ENCODE measurements around the gene RALGPS1.
A peak's percentile ranks its signal among the peaks of the same experiment; 100 is the strongest.

Gene RALGPS1

GRCh38 chr9:127079446-127080140 lies 165.0 kb downstream of the RALGPS1 start:
- peak; percentile 56 for DNase-seq (ENCODE audit: low spot score)

- DNase-seq (ENCODE audit: low spot score) = peak; percentile 4
Observed at GRCh38 chr9:127081250-127082185, 166.9 kb downstream of the RALGPS1 start.

GRCh38 chr9:127083138-127083980 lies 168.8 kb downstream of the RALGPS1 start:
- DNase-seq (ENCODE audit: low spot score) = peak; percentile 38

GRCh38 chr9:127084076-127085039 lies 169.8 kb downstream of the RALGPS1 start:
- DNase-seq (ENCODE audit: low spot score) = peak; percentile 57

- DNase-seq (ENCODE audit: low spot score) = peak; percentile 15
Observed at GRCh38 chr9:127085186-127085585, 170.6 kb downstream of the RALGPS1 start.

- no peak for DNase-seq (ENCODE audit: low spot score)
Observed at GRCh38 chr9:127086771-127087170, 172.2 kb downstream of the RALGPS1 start.

GRCh38 chr9:127087411-127087810 lies 172.8 kb downstream of the RALGPS1 start:
- peak; percentile 20 for DNase-seq (ENCODE audit: low spot score)

- DNase-seq (ENCODE audit: low spot score) = peak; percentile 3
Observed at GRCh38 chr9:127087836-127088235, 173.3 kb downstream of the RALGPS1 start.

- DNase-seq (ENCODE audit: low spot score) = peak; percentile 56
Observed at GRCh38 chr9:127088724-127089615, 174.4 kb downstream of the RALGPS1 start.

GRCh38 chr9:127089631-127090081 lies 175.1 kb downstream of the RALGPS1 start:
- no peak for DNase-seq (ENCODE audit: low spot score)

- peak; percentile 42 for DNase-seq (ENCODE audit: low spot score)
Observed at GRCh38 chr9:127090341-127090985, 175.9 kb downstream of the RALGPS1 start.

GRCh38 chr9:127091526-127091925 lies 176.9 kb downstream of the RALGPS1 start:
- peak; percentile 26 for DNase-seq (ENCODE audit: low spot score)

GRCh38 chr9:127092041-127092608 lies 177.5 kb downstream of the RALGPS1 start:
- no peak for DNase-seq (ENCODE audit: low spot score)

GRCh38 chr9:127093319-127094020 lies 178.9 kb downstream of the RALGPS1 start:
- no peak for DNase-seq (ENCODE audit: low spot score)

GRCh38 chr9:127095411-127095810 lies 180.8 kb downstream of the RALGPS1 start:
- DNase-seq (ENCODE audit: low spot score) = no peak

- no peak for DNase-seq (ENCODE audit: low spot score)
Observed at GRCh38 chr9:127096208-127096607, 181.6 kb downstream of the RALGPS1 start.

- DNase-seq (ENCODE audit: low spot score) = no peak
Observed at GRCh38 chr9:127097683-127098082, 183.1 kb downstream of the RALGPS1 start.

- DNase-seq (ENCODE audit: low spot score) = no peak
Observed at GRCh38 chr9:127098916-127099553, 184.5 kb downstream of the RALGPS1 start.
